HUES64 (cell line): Measurements from ENCODE around the gene PLBD1. TPM values are rescaled to one million over a fixed set of nuclear protein-coding genes. Genes with fewer than 3 reads are reported as not detected.

Source experiments
- H3K27ac ChIP-seq: 2 replicates; pipeline ENCODE4 v1.7.0; 2013; ENCODE audit warnings: low read depth, low read length, inconsistent platforms
- H3K27me3 ChIP-seq: 2 replicates; pipeline ENCODE4 v1.6.1; 2013; ENCODE audit warnings: mild to moderate bottlenecking, low read length; ENCODE audit not compliant: insufficient read depth
- H3K36me3 ChIP-seq: 2 replicates; pipeline ENCODE4 v1.6.1; 2013; ENCODE audit warnings: mild to moderate bottlenecking, low read length; ENCODE audit not compliant: insufficient read depth
- H3K4me1 ChIP-seq: 2 replicates; pipeline ENCODE4 v1.6.1; 2013; ENCODE audit warnings: mild to moderate bottlenecking, low read length, moderate library complexity; ENCODE audit not compliant: insufficient read depth
- H3K4me3 ChIP-seq: 2 replicates; pipeline ENCODE4 v1.5.1; 2013; ENCODE audit warnings: mild to moderate bottlenecking, low read length, moderate library complexity
- H3K9ac ChIP-seq: 2 replicates; pipeline ENCODE4 v1.6.1; 2013; ENCODE audit warnings: mild to moderate bottlenecking, low read depth, low read length
- H3K9me3 ChIP-seq: 2 replicates; pipeline ENCODE4 v1.6.1; 2013; ENCODE audit warnings: low read depth, low read length; ENCODE audit not compliant: insufficient read depth
- WGBS: fragments of 150-250, 120-280 bp; methylation state at CpG from one replicate; pipeline ENCODE4 v1.1.7; 2013; ENCODE audit warnings: missing lambda C conversion rate; 5-methylcytosine and 5-hydroxymethylcytosine counted together
- polyA plus RNA-seq, 2 experiments: library from polyadenylated mRNA; stranded (reverse); fragments of 50-300 nt; gene quantifications; one replicate each; pipeline ENCODE4 v1.2.3, GENCODE V29; 2013

PLBD1 gene
- 7.8 TPM for polyA plus RNA-seq (2013, experiment 1 of 2)
- 11.8 TPM for polyA plus RNA-seq (2013, experiment 2 of 2)

- Histone ChIP-seq H3K4me3 (peak within 1 kb of the TSS; percentile 56), H3K27ac (0 out of 2 replicates have a peak within 1 kb of the TSS, but pooled peaks have one; percentile 11)
- WGBS, result 4% methylated on average over 76 of the region's 76 CpGs
Measured at GRCh38 chr12:14567351-14568162, at the start of gene PLBD1. PLBD1 (minus strand) TSS chr12:14567883; CDS start chr12:14567696, 187 bp downstream.

DNA sequence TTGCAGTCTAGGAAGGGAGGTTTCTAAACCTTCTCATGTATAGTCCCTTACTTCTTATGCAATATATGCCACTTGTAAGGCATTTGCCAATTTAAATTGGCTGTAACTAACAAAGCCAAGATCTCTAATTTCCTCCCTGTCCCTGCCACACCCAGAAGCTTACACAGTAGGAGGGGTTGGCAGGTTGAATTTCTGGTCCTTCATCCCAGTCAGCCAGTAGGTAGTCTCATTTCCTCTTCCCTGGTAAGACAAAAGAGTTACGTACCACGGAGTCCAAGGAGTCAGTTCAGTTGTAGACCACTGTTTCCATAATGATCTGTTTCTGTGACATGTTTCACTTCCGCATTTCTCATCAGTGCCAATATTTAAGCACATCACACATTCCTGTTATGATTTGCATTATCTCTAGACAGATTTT lies 47.0 kb upstream of the PLBD1 start:
- 75% methylated on average over 3 of the region's 3 CpGs for WGBS
- Histone ChIP-seq H3K9me3 (peaks cover 9% of the 10 kb centered on the region; the same call in 1 of the 2 replicates), H3K4me1 (peaks cover 4% of the 10 kb centered on the region; the same call in 1 of the 2 replicates), H3K27ac (no peak overlapping the region), H3K4me3 (no peak overlapping the region), H3K27me3 (no peaks in the 10 kb centered on the region), H3K9ac (no peak overlapping the region), H3K36me3 (no peaks in the 10 kb centered on the region)

More at GRCh38 chr12:14567351-14568162, at the start of gene PLBD1:
- Histone ChIP-seq H3K4me1 (no peaks in the 10 kb centered on the region), H3K36me3 (no peaks in the 10 kb centered on the region), H3K9ac (peak within 1 kb of the TSS; percentile 63), H3K27me3 (peaks cover 18% of the 10 kb centered on the region), H3K9me3 (no peaks in the 10 kb centered on the region)

GRCh38 chr12:14613718-14614117 lies 46.0 kb upstream of the PLBD1 start:
- no peak overlapping the region for H3K4me3 ChIP-seq
- H3K27me3 ChIP-seq, result no peaks in the 10 kb centered on the region
- no peak overlapping the region for H3K27ac ChIP-seq
- H3K36me3 ChIP-seq, result no peaks in the 10 kb centered on the region
- H3K9ac ChIP-seq, result no peak overlapping the region
- peaks cover 4% of the 10 kb centered on the region; the same call in 1 of the 2 replicates for H3K4me1 ChIP-seq
- WGBS, result 81% methylated on average over 1 of the region's 1 CpG
- H3K9me3 ChIP-seq, result peaks cover 9% of the 10 kb centered on the region; the same call in 1 of the 2 replicates

DNA sequence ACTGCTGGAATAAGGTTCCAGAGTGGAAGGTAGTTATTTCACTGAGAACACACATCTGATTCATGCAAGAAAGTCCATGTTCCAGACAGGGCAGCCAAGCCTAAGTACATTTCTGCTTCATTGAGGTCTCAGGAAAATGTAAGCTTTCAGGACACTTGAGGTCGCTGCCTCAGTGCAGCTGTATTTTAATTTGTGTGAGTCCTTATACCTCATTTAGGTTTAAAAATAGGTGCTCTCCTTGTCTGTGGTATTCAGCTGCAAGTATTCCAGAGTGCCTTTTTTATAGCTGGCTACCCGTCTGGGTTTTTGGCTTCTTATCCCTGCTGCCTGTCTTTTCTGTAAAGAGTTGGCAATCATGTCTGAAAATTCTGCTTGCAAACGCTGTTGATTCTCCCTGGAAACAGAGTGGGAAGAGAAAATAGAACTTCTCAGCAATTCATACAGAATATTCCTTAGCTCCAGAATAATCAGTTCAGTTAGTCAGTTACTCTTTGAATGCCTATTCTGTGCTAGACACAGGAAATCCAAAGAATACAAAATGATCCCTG lies 45.3 kb upstream of the PLBD1 start:
- Histone ChIP-seq H3K27ac (no peak overlapping the region), H3K27me3 (no peaks in the 10 kb centered on the region), H3K9me3 (peaks cover 10% of the 10 kb centered on the region; the same call in 1 of the 2 replicates), H3K9ac (no peak overlapping the region), H3K36me3 (no peaks in the 10 kb centered on the region), H3K4me3 (no peak overlapping the region), H3K4me1 (peaks cover 4% of the 10 kb centered on the region; the same call in 1 of the 2 replicates)
- WGBS, result 77% methylated on average over 3 of the region's 3 CpGs

- peaks cover 11% of the 10 kb centered on the region; the same call in 1 of the 2 replicates for H3K9me3 ChIP-seq
- H3K36me3 ChIP-seq, result no peaks in the 10 kb centered on the region
- peaks cover 4% of the 10 kb centered on the region; the same call in 1 of the 2 replicates for H3K4me1 ChIP-seq
- no peak overlapping the region for H3K9ac ChIP-seq
- WGBS, result 96% methylated on average over 3 of the region's 3 CpGs
- H3K27ac ChIP-seq, result no peak overlapping the region
- H3K27me3 ChIP-seq, result no peaks in the 10 kb centered on the region
- H3K4me3 ChIP-seq, result no peak overlapping the region
Measured at GRCh38 chr12:14612250-14612649, 44.6 kb upstream of the PLBD1 start.

DNA sequence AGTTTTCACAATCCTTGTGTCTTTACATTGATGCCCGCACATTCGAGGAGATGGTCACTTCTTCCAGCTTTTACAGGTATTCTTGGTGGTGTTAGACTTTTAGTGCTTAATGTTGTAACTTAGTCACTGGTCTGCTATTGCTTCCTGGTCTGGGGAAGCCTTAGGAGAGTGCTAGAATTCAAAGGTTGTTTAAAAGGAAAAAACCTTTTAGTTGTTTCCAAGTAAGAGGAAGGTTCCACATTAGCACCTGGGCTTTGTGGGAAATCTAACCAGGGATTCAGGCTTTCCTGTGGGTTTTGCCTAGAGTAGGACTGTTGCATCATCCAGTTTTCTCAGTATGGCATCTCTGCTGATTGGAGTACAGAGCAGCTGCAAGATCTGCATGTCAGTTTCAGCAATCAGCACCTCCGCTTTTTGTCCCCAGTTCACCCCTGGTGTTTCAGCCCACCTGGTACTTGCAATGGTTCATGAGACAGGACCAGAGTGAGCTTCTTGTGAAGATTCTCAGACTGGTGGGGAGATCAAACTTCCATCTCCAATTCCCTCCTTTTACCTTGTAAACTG lies 44.0 kb upstream of the PLBD1 start:
- Histone ChIP-seq H3K36me3 (no peaks in the 10 kb centered on the region), H3K27ac (no peak overlapping the region), H3K9me3 (peaks cover 11% of the 10 kb centered on the region; the same call in 1 of the 2 replicates), H3K27me3 (no peaks in the 10 kb centered on the region), H3K9ac (no peak overlapping the region), H3K4me1 (peaks cover 4% of the 10 kb centered on the region; the same call in 1 of the 2 replicates), H3K4me3 (no peak overlapping the region)
- 95% methylated on average over 3 of the region's 3 CpGs for WGBS

- H3K27ac ChIP-seq, result no peak overlapping the region
- H3K9me3 ChIP-seq, result peaks cover 35% of the 10 kb centered on the region
- no peak overlapping the region for H3K4me3 ChIP-seq
Measured at GRCh38 chr12:14607568-14607967, 39.9 kb upstream of the PLBD1 start.

DNA sequence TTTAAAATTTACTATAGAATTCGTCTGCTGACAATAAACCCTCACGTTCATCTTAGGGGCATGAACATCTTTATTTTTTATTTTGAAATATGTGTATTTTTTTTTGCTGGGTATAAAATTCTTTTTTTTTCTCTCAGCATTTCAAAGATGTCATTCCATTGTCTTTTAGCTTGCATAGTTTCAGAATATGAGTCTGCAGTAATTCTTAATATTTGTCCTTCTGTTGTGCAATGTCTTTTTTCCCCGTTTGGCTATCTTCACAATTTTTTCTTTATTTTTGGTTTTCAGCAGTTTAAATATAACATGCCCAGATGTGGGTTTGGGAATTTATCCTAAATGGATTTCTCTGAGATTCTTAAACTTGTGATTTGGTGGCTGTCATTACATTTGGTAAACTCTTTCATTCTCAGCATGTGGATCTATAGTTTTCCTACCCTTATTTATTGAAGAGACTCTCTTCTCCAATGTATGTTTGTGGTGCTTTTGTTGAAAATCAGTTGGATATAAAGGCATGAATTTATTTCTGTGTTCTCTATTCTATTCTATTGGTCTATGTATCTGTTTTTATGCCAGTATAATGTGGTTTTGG lies 37.8 kb upstream of the PLBD1 start:
- H3K9me3 ChIP-seq, result peaks cover 30% of the 10 kb centered on the region

More at GRCh38 chr12:14607568-14607967, 39.9 kb upstream of the PLBD1 start:
- no peaks in the 10 kb centered on the region for H3K27me3 ChIP-seq
- no peaks in the 10 kb centered on the region for H3K4me1 ChIP-seq
- H3K36me3 ChIP-seq, result no peaks in the 10 kb centered on the region
- H3K9ac ChIP-seq, result no peak overlapping the region

GRCh38 chr12:14601692-14602478 lies 34.2 kb upstream of the PLBD1 start:
- H3K4me3 ChIP-seq, result no peak overlapping the region
- H3K36me3 ChIP-seq, result no peaks in the 10 kb centered on the region
- H3K9ac ChIP-seq, result no peak overlapping the region
- 93% methylated on average over 2 of the region's 4 CpGs for WGBS
- no peaks in the 10 kb centered on the region for H3K27me3 ChIP-seq
- peaks cover 24% of the 10 kb centered on the region for H3K9me3 ChIP-seq
- no peak overlapping the region for H3K27ac ChIP-seq
- H3K4me1 ChIP-seq, result no peaks in the 10 kb centered on the region

More for the DNA sequence above, 37.8 kb upstream of the PLBD1 start:
- Histone ChIP-seq H3K4me3 (no peak overlapping the region), H3K27ac (no peak overlapping the region), H3K36me3 (no peaks in the 10 kb centered on the region), H3K9ac (no peak overlapping the region), H3K27me3 (no peaks in the 10 kb centered on the region), H3K4me1 (no peaks in the 10 kb centered on the region)
- 90% methylated on average over 2 of the region's 3 CpGs for WGBS

DNA sequence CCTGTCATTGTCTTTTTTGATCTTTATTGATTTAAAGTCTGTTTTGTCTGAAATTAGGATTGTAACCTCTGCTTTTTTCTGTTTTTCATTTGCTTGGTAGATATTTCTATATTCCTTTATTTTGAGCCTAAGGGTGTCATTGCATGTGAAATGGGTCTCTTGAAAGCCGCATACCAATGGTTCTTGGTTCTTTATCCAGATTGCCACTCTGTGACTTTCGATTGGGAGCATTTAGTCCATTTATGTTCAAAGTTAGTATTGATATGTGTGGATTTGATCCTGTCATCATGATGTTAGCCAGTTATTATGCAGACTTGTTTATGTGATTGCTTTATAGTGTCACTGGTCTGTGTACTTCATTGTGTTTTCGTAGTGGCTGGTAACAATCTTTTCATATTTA lies 29.8 kb upstream of the PLBD1 start:
- Histone ChIP-seq H3K36me3 (no peaks in the 10 kb centered on the region), H3K4me3 (no peak overlapping the region), H3K9ac (no peak overlapping the region), H3K27me3 (no peaks in the 10 kb centered on the region), H3K4me1 (no peaks in the 10 kb centered on the region), H3K27ac (no peak overlapping the region), H3K9me3 (no peaks in the 10 kb centered on the region)
- 97% methylated on average over 3 of the region's 3 CpGs for WGBS
